ENCODE measurements around the gene ANXA2. TPM values are rescaled to one million over a fixed set of nuclear protein-coding genes. Genes with fewer than 3 reads are reported as not detected.
"Not testable (repeated sequence)": the region's sequence is repeated elsewhere in the genome, so short reads cannot be mapped to it uniquely, and the experiment has no call there.

Gene ANXA2
- total RNA-seq, 1 experiment from 2014 or later = 2,114 TPM

DNA sequence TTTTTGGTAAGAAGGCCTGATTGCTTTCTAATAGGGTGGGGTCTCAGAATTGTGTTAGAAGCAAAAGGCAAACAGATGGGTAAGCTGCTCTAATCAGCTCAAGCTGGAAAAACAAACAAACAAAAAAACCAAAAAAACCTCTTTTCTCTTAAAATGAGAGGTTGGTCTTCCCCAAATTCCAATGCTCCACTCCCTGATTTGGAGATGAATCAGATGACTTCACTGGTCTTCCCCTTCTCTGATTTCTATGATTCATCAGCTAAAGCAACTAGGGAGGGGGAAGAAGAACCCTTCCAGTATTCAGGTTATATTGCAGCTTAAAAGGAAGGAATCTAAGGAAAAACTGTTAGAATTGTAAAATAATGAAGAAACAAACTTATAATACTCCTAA, 9.6 kb upstream of the ANXA2 start:
- Histone ChIP-seq H3K9ac (ENCODE audit: low read length) (peak overlapping the region; percentile 77), H3K79me2 (ENCODE audit: low read length) (peaks cover 18% of the 10 kb centered on the region), H3K36me3 (ENCODE audit: low read depth, low read length) (no peaks in the 10 kb centered on the region), H4K20me1 (ENCODE audit: low read length) (no peaks in the 10 kb centered on the region), H3K27ac (ENCODE audit: low read length) (peak overlapping the region; percentile 97), H3K27me3 (ENCODE audit: low read length) (no peaks in the 10 kb centered on the region), H2AFZ (ENCODE audit: low read length) (no peak overlapping the region), H3K4me3 (ENCODE audit: low read length) (peak overlapping the region; percentile 50), H3K4me2 (ENCODE audit: low read length) (peak overlapping the region; percentile 77), H3K4me1 (ENCODE audit: insufficient read depth, low read length) (peaks cover 53% of the 10 kb centered on the region), H3K9me2 (replicated peaks; ENCODE audit: low read length) (no peaks in the 10 kb centered on the region), H3K9me3 (ENCODE audit: low read length) (no peaks in the 10 kb centered on the region), H3F3A (ENCODE audit: low read length, unreplicated experiment) (peaks cover 14% of the 10 kb centered on the region)
- ChIA-PET CTCF (interaction anchor here (0.7 to 0.9 kb wide), 2 partner anchors 14 to 37 kb away, joined by 3 to 5 read pairs; no protein-coding TSS in a partner anchor), POLR2A (ENCODE audit: unreplicated experiment) (interaction anchor here (0.5 to 1.3 kb wide), 8 partner anchors 9 to 41 kb away, joined by 3 to 12 read pairs (median 6); partner anchors contain the start of gene ANXA2)
- no peak for TF ChIP-seq CTCF (conservative IDR thresholded peaks at IDR 0.05; ENCODE audit: low read depth, low read length)
- TF ChIP-seq EZH2phosphoT487 (IDR thresholded peaks at IDR 0.05; ENCODE audit: borderline replicate concordance, low read length) = no peak
- no peak for TF ChIP-seq EZH2 (IDR thresholded peaks at IDR 0.05; ENCODE audit: low read length, unreplicated experiment)
- intact Hi-C loops (cut with micrococcal nuclease) = loop anchor here (5.0 kb wide), 1 partner anchor 70 kb away; the partner anchor contains the start of gene ICE2
- BruUV-seq (replicated peaks) = no TSS peak
- DNase-seq (peak; percentile 89), ATAC-seq (peak; percentile 64)

DNA sequence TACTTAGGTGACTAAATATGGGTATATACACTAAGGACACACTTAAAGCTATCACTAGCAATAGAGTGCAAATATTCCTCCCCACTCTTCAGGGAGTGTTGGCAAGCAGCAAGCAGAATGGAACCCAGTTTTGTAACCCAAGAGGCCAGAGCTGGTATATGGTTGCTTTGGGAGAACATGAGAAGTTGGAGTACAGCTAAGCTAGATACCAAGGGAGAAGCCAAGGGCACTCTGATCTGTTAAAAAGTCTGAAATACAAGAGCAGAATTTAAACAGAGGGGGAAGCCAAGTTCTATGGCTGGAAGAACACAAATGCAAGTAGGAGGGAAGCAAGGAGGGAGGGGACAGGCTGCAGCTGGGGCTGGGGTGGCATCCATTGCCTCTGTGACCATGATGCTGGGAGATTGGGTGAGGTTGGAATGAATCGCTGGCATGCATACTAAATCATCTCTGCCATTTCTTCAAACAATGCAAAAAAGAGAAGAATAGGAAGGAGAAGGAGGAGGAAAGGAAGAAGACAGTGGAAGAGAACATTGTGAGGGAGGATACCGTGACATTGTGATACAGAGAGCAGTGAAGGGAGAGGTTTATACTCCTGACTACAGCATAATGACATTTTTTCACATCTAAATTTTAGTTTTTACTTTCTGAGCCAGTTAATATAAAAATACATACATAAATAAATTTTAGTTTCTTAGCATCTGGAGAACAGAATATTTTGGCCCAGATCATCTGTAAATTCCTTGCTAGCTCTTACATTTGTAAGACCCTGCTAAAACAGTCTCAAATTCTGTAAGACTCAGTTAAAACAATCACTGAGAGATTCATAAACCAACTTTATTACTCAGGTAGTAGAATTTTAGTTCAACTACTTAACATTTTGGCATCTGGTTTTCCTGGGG, 9.0 kb upstream of the ANXA2 start:
- Histone ChIP-seq H3K36me3 (ENCODE audit: low read depth, low read length) (no peaks in the 10 kb centered on the region), H3K27ac (ENCODE audit: low read length) (peak overlapping the region; percentile 97), H3K9ac (ENCODE audit: low read length) (peak overlapping the region; percentile 77), H3K4me2 (ENCODE audit: low read length) (peak overlapping the region; percentile 77), H3K79me2 (ENCODE audit: low read length) (peaks cover 18% of the 10 kb centered on the region), H3K9me2 (replicated peaks; ENCODE audit: low read length) (no peaks in the 10 kb centered on the region), H3K4me3 (ENCODE audit: low read length) (peak overlapping the region; percentile 50; the same call in 1 of the 2 replicates), H3K27me3 (ENCODE audit: low read length) (no peaks in the 10 kb centered on the region), H2AFZ (ENCODE audit: low read length) (peak overlapping the region; percentile 23; the same call in 1 of the 2 replicates), H3K4me1 (ENCODE audit: insufficient read depth, low read length) (peaks cover 60% of the 10 kb centered on the region), H3K9me3 (ENCODE audit: low read length) (no peaks in the 10 kb centered on the region), H3F3A (ENCODE audit: low read length, unreplicated experiment) (peaks cover 14% of the 10 kb centered on the region), H4K20me1 (ENCODE audit: low read length) (no peaks in the 10 kb centered on the region)
- BruUV-seq (replicated peaks) = no TSS peak
- ChIA-PET POLR2A (ENCODE audit: unreplicated experiment) (interaction anchor here (0.9 to 1.3 kb wide), 5 partner anchors 9 to 16 kb away, joined by 4 to 12 read pairs (median 10); partner anchors contain the start of gene ANXA2), CTCF (interaction anchor here (0.5 to 0.9 kb wide), 3 partner anchors 11 to 37 kb away, joined by 3 to 5 read pairs (median 3); no protein-coding TSS in a partner anchor)
- intact Hi-C loops (cut with micrococcal nuclease) = loop anchor here (5.0 kb wide), 1 partner anchor 71 kb away; the partner anchor contains the start of gene ICE2
- no peak for DNase-seq
- no peak for TF ChIP-seq EZH2phosphoT487 (IDR thresholded peaks at IDR 0.05; ENCODE audit: borderline replicate concordance, low read length)
- ATAC-seq = no peak

DNA sequence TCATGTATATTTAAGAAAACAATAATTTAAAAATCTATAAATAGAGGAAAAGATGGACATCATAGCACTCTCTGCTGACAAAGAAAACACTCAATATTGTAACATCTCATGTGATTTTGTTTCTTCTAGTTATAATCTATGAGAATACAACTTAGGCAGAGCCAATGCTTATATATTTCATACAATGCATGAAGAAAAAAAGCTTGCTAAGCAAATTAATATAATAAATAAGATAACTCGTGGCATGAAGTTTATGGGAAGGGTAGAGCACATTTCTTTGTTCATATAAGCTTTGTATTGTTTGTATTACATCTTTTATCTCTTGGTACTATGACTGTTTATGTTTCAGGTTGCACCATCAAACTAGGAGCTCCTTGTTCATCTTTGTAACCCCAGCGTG, 7.6 kb upstream of the ANXA2 start:
- H3K27ac ChIP-seq (ENCODE audit: low read length) = no peak overlapping the region; the same call in 1 of the 2 replicates
- peaks cover 18% of the 10 kb centered on the region for H3K79me2 ChIP-seq (ENCODE audit: low read length)
- H3K9me3 ChIP-seq (ENCODE audit: low read length) = no peaks in the 10 kb centered on the region
- H4K20me1 ChIP-seq (ENCODE audit: low read length) = no peaks in the 10 kb centered on the region
- H2AFZ ChIP-seq (ENCODE audit: low read length) = no peak overlapping the region
- CTCF ChIA-PET = no interaction called here
- no peak overlapping the region for H3K9ac ChIP-seq (ENCODE audit: low read length)
- intact Hi-C loops (cut with micrococcal nuclease) = loop anchor here (5.0 kb wide), 1 partner anchor 72 kb away; the partner anchor contains the start of gene ICE2
- BruUV-seq (replicated peaks) = no TSS peak
- no peak for TF ChIP-seq EZH2 (IDR thresholded peaks at IDR 0.05; ENCODE audit: low read length, unreplicated experiment)
- H3F3A ChIP-seq (ENCODE audit: low read length, unreplicated experiment) = peaks cover 14% of the 10 kb centered on the region
- H3K4me1 ChIP-seq (ENCODE audit: insufficient read depth, low read length) = peaks cover 66% of the 10 kb centered on the region
- no peaks in the 10 kb centered on the region for H3K9me2 ChIP-seq (replicated peaks; ENCODE audit: low read length)
- ATAC-seq = no peak
- DNase-seq = no peak
- no peak overlapping the region for H3K4me3 ChIP-seq (ENCODE audit: low read length)
- H3K36me3 ChIP-seq (ENCODE audit: low read depth, low read length) = no peaks in the 10 kb centered on the region
- H3K27me3 ChIP-seq (ENCODE audit: low read length) = no peaks in the 10 kb centered on the region
- H3K4me2 ChIP-seq (ENCODE audit: low read length) = no peak overlapping the region
- POLR2A ChIA-PET (ENCODE audit: unreplicated experiment) = interaction anchor here (0.5 to 0.7 kb wide), 2 partner anchors 22 to 87 kb away, joined by 3 to 4 read pairs; no protein-coding TSS in a partner anchor

DNA sequence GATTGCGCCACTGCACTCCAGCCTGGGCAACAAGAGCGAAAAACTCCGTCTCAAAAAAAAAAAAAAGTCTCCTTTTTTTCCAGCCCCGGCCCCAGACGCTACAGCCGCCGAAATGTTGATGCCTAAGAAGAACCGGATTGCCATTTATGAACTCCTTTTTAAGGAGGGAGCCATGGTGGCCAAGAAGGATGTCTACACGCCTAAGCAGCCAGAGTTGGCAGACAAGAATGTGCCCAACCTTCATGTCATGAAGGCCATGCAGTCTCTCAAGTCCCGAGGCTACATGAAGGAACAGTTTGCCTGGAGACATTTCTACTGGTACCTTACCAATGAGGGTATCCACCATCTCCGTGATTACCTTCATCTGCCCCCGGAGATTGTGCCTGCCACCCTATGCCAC, 6.6 kb upstream of the ANXA2 start:
- H3K27me3 ChIP-seq (ENCODE audit: low read length); H3K4me2 ChIP-seq (ENCODE audit: low read length); ATAC-seq; H3K36me3 ChIP-seq (ENCODE audit: low read depth, low read length); H3K4me3 ChIP-seq (ENCODE audit: low read length); POLR2A ChIA-PET (ENCODE audit: unreplicated experiment); BruUV-seq (replicated peaks); H2AFZ ChIP-seq (ENCODE audit: low read length); intact Hi-C loops (cut with micrococcal nuclease); DNase-seq; H3K9me2 ChIP-seq (replicated peaks; ENCODE audit: low read length); H3K9ac ChIP-seq (ENCODE audit: low read length); CTCF ChIA-PET; H3K9me3 ChIP-seq (ENCODE audit: low read length); H3K27ac ChIP-seq (ENCODE audit: low read length); H4K20me1 ChIP-seq (ENCODE audit: low read length): not testable (repeated sequence)
- Histone ChIP-seq H3K79me2 (ENCODE audit: low read length) (peaks cover 22% of the 10 kb centered on the region), H3F3A (ENCODE audit: low read length, unreplicated experiment) (peaks cover 14% of the 10 kb centered on the region), H3K4me1 (ENCODE audit: insufficient read depth, low read length) (peaks cover 76% of the 10 kb centered on the region)
